ENCODE results near the gene DCHS2. TPM values are rescaled to one million over a fixed set of nuclear protein-coding genes. Genes with fewer than 3 reads are reported as not detected.

Gene DCHS2
- total and polyA plus RNA-seq, 2 experiments from 2014 or later: 0.21 to 7.6 TPM

GRCh38 chr4:154492288-154492687 lies 689 bp upstream of the DCHS2 start (continued):
- TF ChIP-seq ETS1 (IDR thresholded peaks at IDR 0.05): no peak
- no peak for TF ChIP-seq REST (IDR thresholded peaks at IDR 0.05; ENCODE audit: unreplicated experiment)

- Histone ChIP-seq H2AFZ (peak overlapping the region; percentile 98), H3K27me3 (ENCODE audit: insufficient read depth) (peaks cover 73% of the 10 kb centered on the region)
- peak; percentile 27 for ATAC-seq
Observed at GRCh38 chr4:154490583-154491340, 837 bp downstream of the DCHS2 start.

More at GRCh38 chr4:154490583-154491340, 837 bp downstream of the DCHS2 start:
- no peak overlapping the region for H3K27ac Mint-ChIP-seq
- H3K36me3 Mint-ChIP-seq (ENCODE audit: low read depth): no peaks in the 10 kb centered on the region; the same call in none of the 3 replicates
- Histone ChIP-seq H3K36me3 (ENCODE audit: insufficient read depth) (no peaks in the 10 kb centered on the region), H3K4me2 (peak overlapping the region; percentile 92), H3K4me3 (peak overlapping the region; percentile 79), H3K4me1 (ENCODE audit: insufficient read depth) (peaks cover 7% of the 10 kb centered on the region; the same call in 1 of the 2 replicates), H4K20me1 (replicated peaks; ENCODE audit: insufficient read depth) (no peaks in the 10 kb centered on the region; the same call in 1 of the 2 replicates), H3K79me2 (replicated peaks; ENCODE audit: insufficient read depth) (no peaks in the 10 kb centered on the region), H3K9me2 (ENCODE audit: insufficient read depth) (no peaks in the 10 kb centered on the region), H3K27ac (ENCODE audit: low read depth) (no peak overlapping the region), H3F3A (replicated peaks; ENCODE audit: low read depth) (peaks cover 6% of the 10 kb centered on the region)
- peak overlapping the region; percentile 77 for H3K4me3 Mint-ChIP-seq
- DNase-seq (ENCODE audit: low spot score): peak; percentile 57
- H3K27me3 Mint-ChIP-seq (ENCODE audit: insufficient read depth, low read depth, poor library complexity): peaks cover 55% of the 10 kb centered on the region
- H3K9me3 Mint-ChIP-seq: peaks cover 7% of the 10 kb centered on the region; the same call in 2 of the 3 replicates
- H3K4me1 Mint-ChIP-seq: peaks cover 9% of the 10 kb centered on the region
- peak; percentile 22 for TF ChIP-seq EZH2 (IDR thresholded peaks at IDR 0.05; ENCODE audit: low read depth, unreplicated experiment)
- TF ChIP-seq ZNF331 (CRISPR knock-in tag; IDR thresholded peaks at IDR 0.05; ENCODE audit: low read depth): no peak
- peak; percentile 59; the same call in 1 of the 2 replicates for TF ChIP-seq CREB1 (CRISPR knock-in tag; IDR thresholded peaks at IDR 0.05; ENCODE audit: low read depth)
- TF ChIP-seq EZH2phosphoT487 (IDR thresholded peaks at IDR 0.05; ENCODE audit: unreplicated experiment): no peak
- no peak for TF ChIP-seq CTCF (conservative IDR thresholded peaks at IDR 0.05; ENCODE audit: low read depth in 2 of 2)

All from GM23338 (cell line).